ENCODE measurements around the gene ATP10A. TPM values are rescaled to one million over a fixed set of nuclear protein-coding genes. Genes with fewer than 3 reads are reported as not detected.

Gene ATP10A
- total and polyA plus RNA-seq, 9 of the 15 experiments (the other 6 are each of a cell fraction or from before 2014, with no cell fraction given): 0.09 TPM; not detected in 8

DNA sequence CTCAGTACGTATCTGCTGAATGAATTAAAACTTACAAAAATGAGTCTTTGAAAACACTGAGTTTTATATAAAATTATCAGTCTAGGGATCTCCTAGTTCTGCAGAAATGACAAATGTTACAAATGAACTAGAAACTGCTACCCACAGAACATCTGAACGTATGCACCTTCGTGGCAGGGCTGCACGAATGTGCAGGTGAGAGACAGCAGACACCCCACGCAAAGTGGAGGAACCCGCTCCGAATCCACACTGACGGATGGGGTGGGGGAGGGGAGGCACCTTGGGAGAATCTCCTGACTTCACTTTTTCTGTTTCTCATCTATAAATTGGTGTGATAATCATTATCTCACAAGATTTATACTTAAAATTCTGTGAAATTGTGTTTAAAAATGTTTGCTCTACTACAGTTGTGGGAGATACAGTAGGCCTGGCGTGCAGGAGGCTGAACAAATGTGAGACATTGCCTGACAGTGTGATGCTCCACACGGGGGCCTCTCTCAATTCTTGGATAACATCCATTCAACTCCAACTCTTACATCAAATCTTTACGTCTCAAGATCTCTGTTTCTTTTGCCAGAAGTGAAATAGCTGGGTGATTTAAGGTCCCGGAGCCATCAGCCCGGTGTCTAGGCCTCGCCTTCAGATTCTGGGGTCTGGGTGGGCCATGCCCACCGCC, 86.9 kb downstream of the ATP10A start:
- BruUV-seq (replicated peaks): no TSS peak
- intact Hi-C loops (cut with micrococcal nuclease) (no loop called here), in situ Hi-C loops (cut with MboI) (no loop called here)
- FAIRE-seq (no peak), DNase-seq (ENCODE audit: extremely low read depth in 1 of 4, low spot score in 3 of 4) (no peak), ATAC-seq (no peak)
- Histone ChIP-seq H3K9me3 (replicated peaks; ENCODE audit: control insufficient read depth, insufficient read depth, low read depth, low read length) (no peaks in the 10 kb centered on the region), H3K79me2 (ENCODE audit: control insufficient read depth, insufficient read depth, low read length) (no peaks in the 10 kb centered on the region), H3K4me1 (replicated peaks in 1 of 2; ENCODE audit: control insufficient read depth in 2 of 2, insufficient read depth in 2 of 2, low read length in 2 of 2) (peaks cover 0 to 5% of the 10 kb centered on the region in 2 experiments; a peak in 2 of 5 replicates), H2AFZ (ENCODE audit: low read depth, low read length) (no peak overlapping the region), H3K27me3 (ENCODE audit: control insufficient read depth in 2 of 2, insufficient read depth in 2 of 2, low read length in 2 of 2) (peaks cover 5 to 32% of the 10 kb centered on the region in 2 experiments; a peak in 4 of 5 replicates), H3K36me3 (ENCODE audit: control insufficient read depth, insufficient read depth, low read length) (no peaks in the 10 kb centered on the region), H3K9me1 (ENCODE audit: control insufficient read depth, insufficient read depth, low read length) (no peaks in the 10 kb centered on the region), H4K20me1 (replicated peaks; ENCODE audit: control insufficient read depth, insufficient read depth, low read length) (no peaks in the 10 kb centered on the region), H3K27ac (ENCODE audit: extremely low read depth, low read depth, low read length) (no peak overlapping the region), H3K4me3 (no peak overlapping the region), H3K9ac (ENCODE audit: insufficient read depth in 1 of 2, low read depth in 2 of 2, low read length in 2 of 2) (no peak overlapping the region), H3K4me2 (ENCODE audit: insufficient read depth, low read length) (no peak overlapping the region)
- POLR2A ChIA-PET: no interaction called here
- TF ChIP-seq CAMTA2 (CRISPR knock-in tag; conservative IDR thresholded peaks at IDR 0.05) (no peak), PURB (CRISPR knock-in tag; IDR thresholded peaks at IDR 0.05; ENCODE audit: low read depth) (no peak), MEIS2 (IDR thresholded peaks at IDR 0.05; ENCODE audit: partially characterized antibody) (no peak), POLR2G (IDR thresholded peaks at IDR 0.05; ENCODE audit: low read depth, low read length) (no peak), THRAP3 (IDR thresholded peaks at IDR 0.05; ENCODE audit: borderline replicate concordance) (no peak), GABPA (tag; conservative IDR thresholded peaks at IDR 0.05; ENCODE audit: low read depth) (no peak), FOXM1 (IDR thresholded peaks at IDR 0.05; ENCODE audit: low read depth) (no peak), FOXM1 (CRISPR knock-in tag; IDR thresholded peaks at IDR 0.05; ENCODE audit: low read depth) (no peak)
- TF ChIP-seq, protein P1, sequence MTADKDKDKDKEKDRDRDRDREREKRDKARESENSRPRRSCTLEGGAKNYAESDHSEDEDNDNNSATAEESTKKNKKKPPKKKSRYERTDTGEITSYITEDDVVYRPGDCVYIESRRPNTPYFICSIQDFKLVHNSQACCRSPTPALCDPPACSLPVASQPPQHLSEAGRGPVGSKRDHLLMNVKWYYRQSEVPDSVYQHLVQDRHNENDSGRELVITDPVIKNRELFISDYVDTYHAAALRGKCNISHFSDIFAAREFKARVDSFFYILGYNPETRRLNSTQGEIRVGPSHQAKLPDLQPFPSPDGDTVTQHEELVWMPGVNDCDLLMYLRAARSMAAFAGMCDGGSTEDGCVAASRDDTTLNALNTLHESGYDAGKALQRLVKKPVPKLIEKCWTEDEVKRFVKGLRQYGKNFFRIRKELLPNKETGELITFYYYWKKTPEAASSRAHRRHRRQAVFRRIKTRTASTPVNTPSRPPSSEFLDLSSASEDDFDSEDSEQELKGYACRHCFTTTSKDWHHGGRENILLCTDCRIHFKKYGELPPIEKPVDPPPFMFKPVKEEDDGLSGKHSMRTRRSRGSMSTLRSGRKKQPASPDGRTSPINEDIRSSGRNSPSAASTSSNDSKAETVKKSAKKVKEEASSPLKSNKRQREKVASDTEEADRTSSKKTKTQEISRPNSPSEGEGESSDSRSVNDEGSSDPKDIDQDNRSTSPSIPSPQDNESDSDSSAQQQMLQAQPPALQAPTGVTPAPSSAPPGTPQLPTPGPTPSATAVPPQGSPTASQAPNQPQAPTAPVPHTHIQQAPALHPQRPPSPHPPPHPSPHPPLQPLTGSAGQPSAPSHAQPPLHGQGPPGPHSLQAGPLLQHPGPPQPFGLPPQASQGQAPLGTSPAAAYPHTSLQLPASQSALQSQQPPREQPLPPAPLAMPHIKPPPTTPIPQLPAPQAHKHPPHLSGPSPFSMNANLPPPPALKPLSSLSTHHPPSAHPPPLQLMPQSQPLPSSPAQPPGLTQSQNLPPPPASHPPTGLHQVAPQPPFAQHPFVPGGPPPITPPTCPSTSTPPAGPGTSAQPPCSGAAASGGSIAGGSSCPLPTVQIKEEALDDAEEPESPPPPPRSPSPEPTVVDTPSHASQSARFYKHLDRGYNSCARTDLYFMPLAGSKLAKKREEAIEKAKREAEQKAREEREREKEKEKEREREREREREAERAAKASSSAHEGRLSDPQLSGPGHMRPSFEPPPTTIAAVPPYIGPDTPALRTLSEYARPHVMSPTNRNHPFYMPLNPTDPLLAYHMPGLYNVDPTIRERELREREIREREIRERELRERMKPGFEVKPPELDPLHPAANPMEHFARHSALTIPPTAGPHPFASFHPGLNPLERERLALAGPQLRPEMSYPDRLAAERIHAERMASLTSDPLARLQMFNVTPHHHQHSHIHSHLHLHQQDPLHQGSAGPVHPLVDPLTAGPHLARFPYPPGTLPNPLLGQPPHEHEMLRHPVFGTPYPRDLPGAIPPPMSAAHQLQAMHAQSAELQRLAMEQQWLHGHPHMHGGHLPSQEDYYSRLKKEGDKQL (CRISPR knock-in tag; IDR thresholded peaks at IDR 0.05; ENCODE audit: borderline replicate concordance): no peak
- CTCF ChIA-PET (ENCODE audit: low intra/inter-chr PET ratio): interaction anchor here (0.6 kb wide), 1 partner anchor 1908 kb away, joined by 3 read pairs; no protein-coding TSS in a partner anchor
- WGBS (ENCODE audit: insufficient coverage, low coverage, missing lambda C conversion rate): 8% methylated on average over 15 of the region's 15 CpGs
